Parathyroid adenoma (tissue), 2 donors: ENCODE data around the gene ATP5PO.

Experiments
- H2AFZ ChIP-seq: fragments of 300-600 bp; sonication (generic); one replicate; pipeline ENCODE4 v1.7.0; 2017; ENCODE audit warnings: antibody characterized with exemption, mild to moderate bottlenecking
- H3K27ac ChIP-seq: fragments of 300-600 bp; sonication (generic); one replicate; pipeline ENCODE4 v1.7.0; 2017
- H3K27me3 ChIP-seq: fragments of 300-600 bp; sonication (generic); one replicate; pipeline ENCODE4 v1.7.0; 2017; ENCODE audit warnings: low read length; ENCODE audit not compliant: control insufficient read depth, insufficient read depth
- H3K36me3 ChIP-seq: fragments of 300-600 bp; sonication (generic); one replicate; pipeline ENCODE4 v1.7.0; 2017; ENCODE audit warnings: low read length; ENCODE audit not compliant: control insufficient read depth, insufficient read depth
- H3K4me1 ChIP-seq: fragments of 300-600 bp; sonication (generic); one replicate; pipeline ENCODE4 v1.7.0; 2017; ENCODE audit warnings: control low read depth
- H3K4me2 ChIP-seq: fragments of 300-600 bp; sonication (generic); one replicate; pipeline ENCODE4 v1.7.0; 2017; ENCODE audit warnings: low read length
- H3K4me3 ChIP-seq: fragments of 300-600 bp; sonication (generic); one replicate; pipeline ENCODE4 v1.7.0; 2017; ENCODE audit warnings: low read depth, low read length
- H3K79me2 ChIP-seq: fragments of 300-600 bp; sonication (generic); one replicate; pipeline ENCODE4 v1.7.0; 2017; ENCODE audit warnings: control low read depth
- H3K9ac ChIP-seq: fragments of 300-600 bp; sonication (generic); one replicate; pipeline ENCODE4 v1.7.0; 2017; ENCODE audit warnings: mild to moderate bottlenecking
- H3K9me3 ChIP-seq: fragments of 300-600 bp; sonication (generic); one replicate; pipeline ENCODE4 v1.7.0; 2017; ENCODE audit warnings: low read length; ENCODE audit not compliant: control insufficient read depth
- CTCF ChIP-seq: fragments of 300-600 bp; sonication (generic); IDR thresholded peaks from one replicate; pipeline ENCODE4 v1.7.0; 2017; ENCODE audit warnings: antibody characterized with exemption, mild to moderate bottlenecking
- donor health status: primary hyperparathyroidism.

The ATP5PO gene

GRCh38 chr21:33950431-33951079 is 35.0 kb upstream of the ATP5PO start:
- Histone ChIP-seq H3K4me3 (no peak overlapping the region), H3K4me1 (peaks cover 2% of the 10 kb centered on the region), H2AFZ (no peak overlapping the region), H3K27ac (no peak overlapping the region), H3K9me3 (no peaks in the 10 kb centered on the region), H3K27me3 (no peaks in the 10 kb centered on the region), H3K4me2 (no peak overlapping the region), H3K9ac (no peak overlapping the region), H3K79me2 (no peaks in the 10 kb centered on the region), H3K36me3 (no peaks in the 10 kb centered on the region)
- TF ChIP-seq CTCF, result no peak

- no peak for TF ChIP-seq CTCF
- Histone ChIP-seq H3K4me3 (peak overlapping the region; percentile 5), H3K4me2 (no peak overlapping the region), H3K27me3 (no peaks in the 10 kb centered on the region), H3K79me2 (no peaks in the 10 kb centered on the region), H3K36me3 (no peaks in the 10 kb centered on the region), H3K4me1 (peaks cover 2% of the 10 kb centered on the region), H3K9ac (no peak overlapping the region), H3K9me3 (no peaks in the 10 kb centered on the region), H2AFZ (no peak overlapping the region), H3K27ac (no peak overlapping the region)
Measured at GRCh38 chr21:33949516-33950430, 34.2 kb upstream of the ATP5PO start.

DNA sequence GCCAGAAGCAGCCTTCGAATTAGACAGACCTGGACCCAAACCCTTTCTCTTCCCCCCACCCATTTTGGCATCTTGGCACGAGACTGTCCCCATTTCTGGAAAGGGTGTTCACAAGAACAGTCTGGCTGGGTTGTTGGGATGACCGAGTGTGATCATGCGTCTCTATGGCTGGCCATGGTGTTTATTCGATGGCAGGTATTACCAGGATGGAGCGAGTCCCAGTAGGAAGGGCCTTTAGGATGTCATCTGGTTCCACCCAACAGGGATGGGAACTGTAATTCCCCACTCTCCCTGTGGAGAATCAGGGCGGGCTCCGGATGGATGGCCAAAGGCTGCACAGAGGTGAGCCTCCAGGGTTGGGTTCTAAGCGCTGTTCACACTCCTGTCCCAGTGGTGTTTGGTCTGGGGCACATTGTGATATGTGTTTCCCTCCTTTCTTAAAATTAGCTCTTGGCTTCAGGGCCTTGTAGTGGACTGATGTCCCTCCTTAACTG is 33.4 kb upstream of the ATP5PO start:
- no peaks in the 10 kb centered on the region for H3K9me3 ChIP-seq
- H3K79me2 ChIP-seq, result no peaks in the 10 kb centered on the region
- no peaks in the 10 kb centered on the region for H3K36me3 ChIP-seq
- no peak overlapping the region for H3K9ac ChIP-seq
- no peak overlapping the region for H3K4me3 ChIP-seq
- no peak overlapping the region for H2AFZ ChIP-seq
- H3K27me3 ChIP-seq, result no peaks in the 10 kb centered on the region
- H3K27ac ChIP-seq, result no peak overlapping the region
- H3K4me2 ChIP-seq, result no peak overlapping the region
- TF ChIP-seq CTCF, result no peak
- H3K4me1 ChIP-seq, result peaks cover 2% of the 10 kb centered on the region

DNA sequence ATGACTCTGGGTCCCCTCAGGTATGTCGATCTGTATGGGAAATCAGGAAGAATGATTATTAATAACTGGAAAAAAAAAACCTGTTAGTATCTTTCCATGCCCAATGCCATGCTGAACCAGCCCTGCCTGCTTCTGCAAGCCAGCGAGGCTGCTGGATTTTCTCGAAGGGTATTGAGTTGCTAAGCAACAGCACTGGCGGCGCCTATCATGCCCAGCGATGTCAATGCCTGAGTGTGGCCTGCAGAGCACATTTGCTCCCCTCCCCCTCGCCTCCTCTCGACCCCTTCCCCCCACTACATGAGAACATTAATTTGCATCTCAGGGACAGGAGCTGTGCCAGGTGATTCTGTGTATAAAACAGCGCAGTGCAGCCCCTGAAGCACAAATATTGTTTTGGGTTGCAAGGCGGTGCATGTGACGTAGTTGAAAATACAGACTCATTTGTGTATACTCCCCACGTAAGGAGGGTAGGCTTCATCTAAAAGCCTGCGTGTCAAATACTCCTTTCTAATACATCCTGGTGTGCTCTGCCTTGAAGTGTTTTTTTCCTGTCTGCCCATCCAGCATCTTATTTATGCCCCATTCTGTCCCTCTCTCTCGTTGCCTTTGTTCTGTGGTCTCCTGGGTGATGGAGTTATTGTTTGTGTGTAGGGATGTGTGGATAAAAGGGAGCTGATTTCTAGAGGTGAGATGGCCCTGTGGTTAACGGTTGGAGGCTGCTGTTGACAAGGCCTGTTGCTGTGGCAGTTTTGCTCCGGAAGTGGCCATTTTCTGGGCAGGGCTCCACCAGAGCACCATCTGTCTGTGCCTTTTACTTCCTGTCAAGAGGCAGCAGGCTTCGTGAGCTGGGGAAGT is 32.7 kb upstream of the ATP5PO start:
- H3K79me2 ChIP-seq, result no peaks in the 10 kb centered on the region
- H3K27ac ChIP-seq, result no peak overlapping the region
- H3K27me3 ChIP-seq, result no peaks in the 10 kb centered on the region
- no peak overlapping the region for H3K9ac ChIP-seq
- peaks cover 2% of the 10 kb centered on the region for H3K4me1 ChIP-seq
- no peak for TF ChIP-seq CTCF
- H3K36me3 ChIP-seq, result no peaks in the 10 kb centered on the region
- no peaks in the 10 kb centered on the region for H3K9me3 ChIP-seq
- peak overlapping the region; percentile 6 for H3K4me2 ChIP-seq
- H2AFZ ChIP-seq, result peak overlapping the region; percentile 56
- no peak overlapping the region for H3K4me3 ChIP-seq
